Left cardiac atrium (tissue), 4 donors: ENCODE results near the gene MGST3. TPM values are rescaled to one million over a fixed set of nuclear protein-coding genes. Genes with fewer than 3 reads are reported as not detected.
"Not testable (repeated sequence)": the region's sequence is repeated elsewhere in the genome, so short reads cannot be mapped to it uniquely, and the experiment has no call there.

Source experiments
- ATAC-seq, 2 donors: fragments of 200-7000 bp; cut with Tn5 transposase; one replicate each; pipeline ENCODE4 v1.9.1; 2020; ENCODE audit warnings: mild to moderate bottlenecking in 2 of 2, moderate library complexity in 2 of 2
- DNase-seq: peaks from one replicate; pipeline ENCODE4 v3.0.0-alpha.2; 2020
- intact Hi-C, 2 donors: fragments of 100-400 bp; cut with DNase I; formaldehyde crosslinking; loops; one replicate each; pipeline versions ENCODE4 v1.14.1 to v1.15.1; 2022 to 2023
- total RNA-seq, 2 donors: library from RNA; stranded (reverse); fragmentation: NEBNext Ultra II Directional; extraction: Animal tissue kit (Norgen Biotek cat#: 25700); gene quantifications; one replicate each; pipeline ENCODE4 v1.2.1, GENCODE V29; 2021
- donor health status: DM: no; HTN: yes; CAD: no.
- donor health status: DM: no; HTN: yes; CAD: no; lungs with severe emphysema.
- donor health status: DM: yes; HTN: yes; CAD: no.
- donor health status: Dilated cardiomyopathy.

Gene MGST3
- total RNA-seq, 2 donors from 2014 or later, result 436 to 446 TPM

DNA sequence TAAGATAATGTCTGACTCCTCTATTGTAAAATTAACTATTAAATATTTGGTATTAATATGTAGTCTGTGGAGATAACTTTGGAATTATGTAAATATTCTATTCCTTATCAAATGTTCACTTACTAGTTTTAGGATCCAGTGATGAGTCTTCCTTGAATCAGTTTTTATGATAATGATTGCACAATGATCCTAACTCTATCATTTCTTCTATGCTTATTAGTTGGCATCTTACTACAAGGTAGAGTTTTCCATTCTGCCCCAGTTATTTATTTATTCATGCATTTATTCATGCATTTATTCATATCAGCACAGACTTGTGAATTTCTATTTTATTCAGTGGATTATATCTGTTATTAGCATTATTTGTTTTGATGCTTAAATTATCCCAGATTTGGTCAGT lies 7.4 kb upstream of the MGST3 start:
- intact Hi-C loops, result no loop called here
- ATAC-seq (no peak), DNase-seq (no peak)

GRCh38 chr1:165624441-165624840 lies 6.6 kb upstream of the MGST3 start:
- intact Hi-C loops, result no loop called here
- ATAC-seq, result no peak
- no peak for DNase-seq

- ATAC-seq (no peak), DNase-seq (no peak)
- intact Hi-C loops, result loop anchor here in 1 of 2 donors (2.0 kb wide), 1 partner anchor 43 kb away; no protein-coding TSS in a partner anchor
Observed at GRCh38 chr1:165628147-165628822, 2.7 kb upstream of the MGST3 start.

GRCh38 chr1:165629151-165629550 lies 1.9 kb upstream of the MGST3 start:
- DNase-seq (no peak), ATAC-seq (no peak)
- intact Hi-C loops, result loop anchor here in 1 of 2 donors (2.0 kb wide), 1 partner anchor 42 kb away; no protein-coding TSS in a partner anchor

GRCh38 chr1:165629848-165630628 lies 996 bp upstream of the MGST3 start:
- intact Hi-C loops, result loop anchor here (2.0 to 5.0 kb wide), 2 partner anchors 41 to 67 kb away; partner anchors contain the start of gene ALDH9A1 (in 1 of the 2)
- ATAC-seq (peak in 1 of 2 donors; percentile 0), DNase-seq (no peak)

DNA sequence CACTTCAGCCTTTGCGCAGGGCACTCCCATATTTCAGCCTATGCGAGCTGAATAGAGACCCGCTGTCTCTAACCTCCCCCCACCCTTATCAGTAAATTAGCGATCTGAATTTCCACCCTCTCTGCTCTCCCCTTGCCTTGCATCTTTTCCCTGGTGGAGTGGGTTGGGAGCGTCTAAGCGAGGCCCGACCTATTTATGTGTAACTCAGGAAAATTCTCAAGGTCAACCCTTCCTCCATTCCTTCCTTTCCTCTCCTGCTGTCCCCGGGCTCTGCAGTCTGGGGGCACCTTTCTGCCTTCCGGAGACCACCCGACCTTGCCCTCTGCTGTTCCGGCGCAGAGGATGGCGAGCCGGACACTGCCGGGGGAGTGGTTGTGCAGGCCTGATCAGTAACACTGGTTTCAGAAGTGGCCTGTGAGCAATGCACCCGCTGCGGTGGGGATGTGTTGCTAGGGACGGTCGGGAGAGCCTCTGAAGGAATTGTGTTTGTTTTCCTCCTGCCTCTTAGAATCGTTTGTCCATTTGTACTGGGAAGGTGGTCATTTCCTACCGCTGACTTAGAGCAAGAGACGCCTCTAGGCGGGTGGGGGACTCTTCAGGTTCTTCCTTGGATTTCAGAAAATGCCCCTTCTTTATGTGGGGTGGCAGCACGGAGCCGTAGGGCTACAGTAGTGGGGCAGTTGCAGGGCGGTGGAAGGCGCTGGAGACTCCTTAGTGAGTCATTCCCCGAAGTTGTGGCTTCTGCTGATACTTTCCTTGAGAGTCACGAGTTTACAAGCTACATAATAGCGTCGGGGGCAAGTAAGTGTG lies 513 bp downstream of the MGST3 start:
- ATAC-seq, result peak; percentile 27 to 68
- intact Hi-C loops, result loop anchor here in 1 of 2 donors (5.0 kb wide), 1 partner anchor 66 kb away; the partner anchor contains the start of gene ALDH9A1

DNA sequence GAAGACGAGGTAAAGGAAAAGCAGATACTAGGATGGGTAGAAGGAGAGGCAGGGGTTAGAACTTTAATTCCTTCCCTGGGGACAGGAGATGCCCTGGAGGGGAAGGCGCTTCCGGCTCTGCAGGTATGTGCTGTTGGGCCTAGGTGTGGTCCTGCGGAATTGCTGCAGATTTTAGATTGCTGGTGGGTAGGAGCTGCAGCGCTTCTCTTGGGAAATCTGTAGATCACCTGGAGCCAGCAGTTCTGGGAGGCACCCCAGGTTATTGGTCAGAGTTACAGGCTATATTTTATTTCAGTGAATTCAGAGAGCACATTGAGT lies 1.1 kb downstream of the MGST3 start:
- DNase-seq (no peak), ATAC-seq (no peak)
- intact Hi-C loops, result loop anchor here in 1 of 2 donors (5.0 kb wide), 1 partner anchor 65 kb away; the partner anchor contains the start of gene ALDH9A1

More for the DNA sequence above, 513 bp downstream of the MGST3 start:
- DNase-seq, result peak; percentile 58

DNA sequence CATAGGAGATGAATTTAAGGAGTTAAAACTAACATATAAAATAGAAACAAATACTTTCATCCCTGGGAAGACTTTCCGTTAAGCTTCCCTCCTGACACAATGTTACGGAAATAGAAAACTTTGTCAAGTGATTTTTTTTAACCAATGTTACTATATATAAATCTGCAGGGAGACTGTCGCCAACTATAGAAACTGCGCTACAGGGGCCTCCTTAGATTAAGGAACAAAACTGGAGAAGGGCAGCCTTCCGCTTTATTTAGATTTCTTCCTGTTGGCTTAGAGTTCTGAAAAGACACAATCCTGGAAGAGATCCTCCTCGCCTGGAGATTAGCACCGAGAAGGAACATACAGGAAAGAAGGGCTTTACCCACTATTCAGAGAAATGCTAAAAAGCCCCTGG lies 1.5 kb downstream of the MGST3 start:
- no peak for ATAC-seq
- intact Hi-C loops, result loop anchor here in 1 of 2 donors (5.0 kb wide), 1 partner anchor 65 kb away; the partner anchor contains the start of gene ALDH9A1
- DNase-seq, result no peak

DNA sequence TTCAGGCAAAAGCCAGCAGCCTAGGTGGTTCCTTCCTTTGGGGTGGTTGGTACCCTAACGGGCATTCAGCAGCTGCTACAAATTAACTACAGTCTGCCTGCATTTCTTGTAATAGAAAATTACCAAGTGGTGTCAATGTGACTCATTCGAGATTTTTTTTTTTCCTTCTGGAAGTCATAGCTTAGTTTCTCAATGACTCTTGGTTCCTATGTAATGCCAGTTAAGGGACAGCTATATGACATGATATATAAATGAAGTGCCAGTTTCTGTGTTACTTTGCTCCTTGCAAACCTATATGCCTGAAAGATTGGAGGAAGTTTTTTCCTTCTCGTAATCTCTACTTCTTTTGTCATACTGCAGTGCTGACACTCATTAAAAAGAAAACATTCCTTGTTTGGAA lies 2.6 kb downstream of the MGST3 start:
- intact Hi-C loops, result loop anchor here in 1 of 2 donors (5.0 kb wide), 1 partner anchor 64 kb away; the partner anchor contains the start of gene ALDH9A1
- DNase-seq (no peak), ATAC-seq (no peak)

DNA sequence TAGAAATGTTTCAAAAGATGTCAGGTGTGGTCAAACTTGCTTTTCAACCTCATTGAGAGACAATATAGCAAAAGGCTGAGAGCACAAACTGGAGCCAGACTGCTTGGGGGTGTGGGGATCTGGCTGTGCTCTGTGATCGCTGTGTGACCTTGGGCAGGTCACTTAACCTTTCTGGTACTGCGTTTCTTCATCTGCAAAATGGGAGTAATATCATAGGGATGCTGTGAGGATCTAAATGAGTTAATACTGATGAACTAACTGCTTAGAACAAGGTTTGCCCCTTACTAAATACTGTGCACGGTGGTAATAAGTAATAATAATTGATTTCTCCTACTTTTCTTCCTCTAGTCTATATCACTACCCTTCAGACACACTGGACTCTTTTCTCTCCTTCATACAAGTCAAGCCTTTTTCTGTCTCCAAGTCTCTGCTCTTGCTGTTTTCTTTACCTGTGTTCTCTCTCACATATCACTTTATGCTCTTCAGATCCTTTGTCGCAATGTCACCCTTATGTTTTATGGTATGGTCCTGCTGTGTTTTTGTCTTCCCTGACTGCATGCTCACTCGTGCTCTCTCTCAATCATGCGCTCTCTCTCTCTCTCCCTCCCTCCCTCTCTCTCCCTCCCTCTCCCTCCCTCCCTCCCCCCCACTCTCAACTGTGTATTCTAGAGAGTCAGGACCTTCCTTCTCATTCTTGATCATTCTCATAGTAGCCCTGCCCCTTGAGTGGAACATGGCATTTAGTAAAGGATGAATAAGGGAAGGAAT lies 3.3 kb downstream of the MGST3 start:
- intact Hi-C loops, result loop anchor here in 1 of 2 donors (5.0 kb wide), 1 partner anchor 63 kb away; the partner anchor contains the start of gene ALDH9A1
- ATAC-seq, result no peak
- no peak for DNase-seq

- intact Hi-C loops, result no loop called here
- no peak for DNase-seq
- ATAC-seq, result no peak
Observed at GRCh38 chr1:165635329-165635728, 4.3 kb downstream of the MGST3 start.

DNA sequence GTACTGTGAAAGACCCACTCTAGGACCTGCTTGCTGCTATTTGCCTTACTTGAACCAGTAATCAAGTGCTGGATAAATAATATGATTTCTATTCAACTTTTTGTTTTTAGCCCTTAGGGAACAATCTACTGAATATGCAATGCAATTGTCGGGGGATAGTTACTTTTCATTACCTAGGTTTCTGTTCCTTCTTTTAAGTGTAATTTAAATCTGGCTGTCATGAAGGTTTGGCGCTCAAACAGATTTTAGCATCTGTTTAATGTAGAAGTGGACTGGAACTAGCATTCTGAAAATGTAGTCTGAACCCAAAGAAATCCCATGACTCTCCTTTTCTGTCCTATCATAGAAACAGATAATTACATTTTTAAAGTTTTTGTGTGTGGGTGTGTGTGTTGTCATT lies 4.8 kb downstream of the MGST3 start:
- intact Hi-C loops, result no loop called here
- ATAC-seq (no peak), DNase-seq (no peak)

- intact Hi-C loops, result no loop called here
- DNase-seq, result no peak
- peak; percentile 50 to 82 for ATAC-seq
Observed at GRCh38 chr1:165637427-165637826, 6.4 kb downstream of the MGST3 start.

DNA sequence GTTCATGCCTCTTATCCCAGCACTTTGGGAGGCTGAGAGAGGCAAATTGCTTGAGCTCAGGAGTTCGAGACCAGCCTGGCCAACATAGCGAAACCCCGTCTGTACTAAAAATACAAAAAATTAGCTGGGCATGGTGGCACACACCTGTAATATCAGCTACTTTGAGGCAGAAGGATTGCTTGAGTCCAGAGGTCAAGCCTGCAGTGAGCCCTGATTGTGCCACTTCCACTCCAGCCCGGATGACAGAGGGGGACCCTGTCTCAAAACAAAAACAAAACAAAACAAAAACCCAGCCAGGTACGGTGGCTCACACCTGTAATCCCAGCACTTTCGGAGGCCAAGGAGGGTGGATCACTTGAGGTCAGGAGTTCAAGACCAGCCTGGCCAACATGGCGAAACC lies 7.2 kb downstream of the MGST3 start:
- DNase-seq, intact Hi-C loops, ATAC-seq: not testable (repeated sequence)

GRCh38 chr1:165639821-165640623 lies 9.0 kb downstream of the MGST3 start:
- intact Hi-C loops, result no loop called here
- no peak for DNase-seq
- no peak for ATAC-seq

DNA sequence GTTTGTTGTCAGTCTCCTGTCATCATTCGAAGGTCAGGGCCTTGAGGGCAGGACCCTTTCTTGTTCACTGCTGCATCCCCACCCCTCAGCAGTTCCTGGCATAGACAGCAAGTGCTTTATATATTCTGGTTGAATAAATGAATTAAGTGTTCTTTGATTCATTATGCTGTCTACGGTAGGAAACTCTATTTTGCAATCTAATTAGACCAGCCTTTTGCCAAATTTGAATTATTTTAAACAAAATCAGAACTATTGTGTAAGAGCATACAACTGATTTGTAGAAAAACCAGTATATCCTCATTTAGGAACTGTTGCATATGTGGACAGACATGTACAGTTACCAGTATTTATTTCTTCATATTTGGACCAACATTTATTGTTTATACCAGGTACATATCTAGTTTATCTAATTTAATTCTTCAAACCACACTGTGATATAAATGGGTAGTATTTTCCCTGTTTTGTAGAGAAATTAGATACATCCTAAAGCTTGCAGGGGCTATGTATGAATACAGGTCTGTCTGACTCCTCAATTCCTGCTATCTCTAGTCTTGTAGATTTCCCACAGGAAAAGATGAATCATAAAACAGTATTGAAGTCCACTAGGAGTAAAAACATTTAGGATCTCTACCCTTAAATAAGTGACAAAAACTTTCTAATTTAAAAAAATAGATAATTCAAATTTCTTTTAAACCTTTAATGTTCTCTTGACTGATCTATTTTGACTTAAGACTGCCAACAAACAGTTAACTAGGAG lies 10.4 kb downstream of the MGST3 start:
- intact Hi-C loops, result no loop called here
- DNase-seq, result no peak
- ATAC-seq, result no peak

DNA sequence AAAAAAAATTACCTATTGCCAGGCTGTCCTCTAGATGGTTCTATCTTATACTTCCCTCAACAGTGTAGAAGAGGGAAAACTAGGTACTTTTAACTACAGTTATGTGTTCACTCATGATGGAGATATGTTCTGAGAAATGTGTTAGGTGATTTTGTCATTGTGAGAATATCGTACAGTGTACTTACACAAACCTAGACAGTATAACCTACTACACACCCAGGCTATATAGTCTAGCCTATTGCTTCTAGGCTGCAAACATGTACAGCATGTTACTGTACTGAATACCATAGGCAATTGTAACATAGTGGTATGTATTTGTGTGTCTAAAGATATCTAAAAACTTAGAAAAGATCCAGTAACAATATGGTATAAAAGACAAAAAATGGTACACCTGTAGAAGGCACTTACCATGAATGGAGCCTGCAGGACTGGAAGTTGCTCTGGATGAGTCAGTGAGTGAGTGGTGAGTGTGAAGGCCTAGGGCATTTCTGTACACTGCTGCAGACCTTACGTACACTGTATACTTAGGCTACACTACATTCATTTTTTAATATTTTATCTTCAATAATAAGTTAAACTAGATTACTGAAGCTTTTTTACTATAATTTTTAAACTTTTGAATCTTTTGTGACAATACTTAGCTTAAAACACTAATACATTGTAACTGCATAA lies 13.2 kb downstream of the MGST3 start:
- intact Hi-C loops, result no loop called here
- no peak for DNase-seq
- no peak for ATAC-seq
